K562 (cell line): ENCODE data around the gene NRIP2. TPM values are rescaled to one million over a fixed set of nuclear protein-coding genes. Genes with fewer than 3 reads are reported as not detected.

ENCODE experiments used
- ARID4B ChIP-seq: sonication (generic); formaldehyde crosslinking; IDR thresholded peaks from 2 replicates; pipeline ENCODE4 v1.8.0; 2022; ENCODE audit warnings: mild to moderate bottlenecking, missing genetic modification reagents
- BDP1 ChIP-seq: IDR thresholded peaks from 3 replicates; pipeline ENCODE4 v1.6.1; 2011; ENCODE audit not compliant: insufficient read length, insufficient read depth
- CBFA2T3 ChIP-seq: fragments of 450-650 bp; IDR thresholded peaks from 2 replicates; pipeline ENCODE4 v1.6.1; 2017
- CEBPG ChIP-seq, 3 experiments: fragments of 200-800 bp in 1 of 3; sonication (Bioruptor generic) in 1 of 3; sonication (generic) in 1 of 3; formaldehyde crosslinking in 1 of 3; IDR thresholded peaks in 2 of 3; conservative IDR thresholded peaks in 1 of 3; 2 replicates each; pipeline versions ENCODE4 v1.6.1 to v1.8.0; 2016 to 2022; ENCODE audit warnings: missing compliant biosample characterization in 2 of 3, missing genetic modification characterization in 2 of 3, mild to moderate bottlenecking in 1 of 3, missing genetic modification reagents in 1 of 3
- COPS2 ChIP-seq: fragments of 450-650 bp; conservative IDR thresholded peaks from 2 replicates; pipeline ENCODE4 v1.6.1; 2016; ENCODE audit warnings: mild to moderate bottlenecking, moderate library complexity
- EWSR1 ChIP-seq: fragments of 450-650 bp; IDR thresholded peaks from 2 replicates; pipeline ENCODE4 v1.6.1; 2018; ENCODE audit warnings: borderline replicate concordance, mild to moderate bottlenecking, low read depth, moderate library complexity; ENCODE audit not compliant: partially characterized antibody
- GMEB1 ChIP-seq: fragments of 250-450 bp; sonication (Bioruptor Pico); IDR thresholded peaks from 2 replicates; pipeline ENCODE4 v1.4.0; 2020; ENCODE audit warnings: mild to moderate bottlenecking
- KDM5B ChIP-seq: fragments of 200-600 bp; sonication (generic); IDR thresholded peaks from 2 replicates; pipeline ENCODE4 v1.6.1; 2012; ENCODE audit warnings: low read depth, mild to moderate bottlenecking, moderate library complexity, low read length, control low read depth, inconsistent platforms; ENCODE audit not compliant: insufficient replicate concordance
- MLX ChIP-seq, 2 experiments: fragments of 450-650 bp in 1 of 2; sonication (generic) in 1 of 2; formaldehyde crosslinking; conservative IDR thresholded peaks; 2 replicates each; pipeline versions ENCODE4 v1.4.0 to v1.8.1; 2020 to 2022; ENCODE audit warnings: mild to moderate bottlenecking in 1 of 2, missing genetic modification reagents in 1 of 2
- NCOA1 ChIP-seq: fragments of 450-650 bp; IDR thresholded peaks from 2 replicates; pipeline ENCODE4 v1.6.1; 2016; ENCODE audit warnings: low read depth
- PCBP1 ChIP-seq: fragments of 200-400 bp; formaldehyde crosslinking; IDR thresholded peaks from 2 replicates; pipeline ENCODE4 v1.6.1; 2018; ENCODE audit warnings: mild to moderate bottlenecking, low read depth, low read length; ENCODE audit not compliant: poor library complexity, severe bottlenecking
- SMARCC2 ChIP-seq: fragments of 450-650 bp; IDR thresholded peaks from 2 replicates; pipeline ENCODE4 v1.6.1; 2017; ENCODE audit warnings: antibody characterized with exemption, moderate library complexity, mild to moderate bottlenecking, low read depth
- ZBTB7A ChIP-seq: IDR thresholded peaks from 2 replicates; pipeline ENCODE4 v1.6.1; 2011; ENCODE audit warnings: low read depth, mild to moderate bottlenecking, low read length, moderate library complexity, borderline replicate concordance; ENCODE audit not compliant: control insufficient read depth
- ZNF174 ChIP-seq: fragments of 250-450 bp; sonication (Bioruptor Pico); IDR thresholded peaks from 2 replicates; pipeline ENCODE4 v1.4.0; 2020; ENCODE audit warnings: mild to moderate bottlenecking
- ZNF395 ChIP-seq: fragments of 200-800 bp; sonication (Bioruptor generic); IDR thresholded peaks from 2 replicates; pipeline ENCODE4 v1.6.1; 2017; ENCODE audit warnings: missing genetic modification characterization, missing compliant biosample characterization
- ZZZ3 ChIP-seq: fragments of 450-650 bp; IDR thresholded peaks from 2 replicates; pipeline ENCODE4 v1.6.1; 2016; ENCODE audit warnings: antibody characterized with exemption, mild to moderate bottlenecking, moderate library complexity
- polyA plus RNA-seq, 8 experiments: library from polyadenylated mRNA; depleted of rRNA in 4 of 8; stranded (reverse) in 5 of 8; unstranded in 3 of 8; fragments of >200 nt; fragmentation: Nextera tagmentation in 2 of 8; fragmentation: Illumina TruSeq in 1 of 8; extraction: Ambion mirVana in 2 of 8; extraction: Trizol in 1 of 8; gene quantifications; 2 replicates each; pipeline versions ENCODE4 v1.2.1 to v1.2.3, GENCODE V29; 2011 to 2014; ENCODE audit warnings: inconsistent platforms in 1 of 8, missing spikeins in 1 of 8
- total RNA-seq, 7 experiments: library from RNA; depleted of rRNA in 6 of 7; stranded (reverse); fragments of >200 nt in 6 of 7; fragmentation: Illumina TruSeq in 2 of 7; extraction: Trizol in 2 of 7; gene quantifications; 2 replicates each; pipeline versions ENCODE4 v1.2.1 to v1.2.3, GENCODE V29; 2011 to 2021; ENCODE audit warnings: low replicate concordance in 1 of 7

Gene NRIP2
- total and polyA plus RNA-seq, 9 of the 15 experiments (the other 6 are each of a cell fraction or from before 2014, with no cell fraction given): 0.07 to 0.10 TPM; not detected in 7

DNA sequence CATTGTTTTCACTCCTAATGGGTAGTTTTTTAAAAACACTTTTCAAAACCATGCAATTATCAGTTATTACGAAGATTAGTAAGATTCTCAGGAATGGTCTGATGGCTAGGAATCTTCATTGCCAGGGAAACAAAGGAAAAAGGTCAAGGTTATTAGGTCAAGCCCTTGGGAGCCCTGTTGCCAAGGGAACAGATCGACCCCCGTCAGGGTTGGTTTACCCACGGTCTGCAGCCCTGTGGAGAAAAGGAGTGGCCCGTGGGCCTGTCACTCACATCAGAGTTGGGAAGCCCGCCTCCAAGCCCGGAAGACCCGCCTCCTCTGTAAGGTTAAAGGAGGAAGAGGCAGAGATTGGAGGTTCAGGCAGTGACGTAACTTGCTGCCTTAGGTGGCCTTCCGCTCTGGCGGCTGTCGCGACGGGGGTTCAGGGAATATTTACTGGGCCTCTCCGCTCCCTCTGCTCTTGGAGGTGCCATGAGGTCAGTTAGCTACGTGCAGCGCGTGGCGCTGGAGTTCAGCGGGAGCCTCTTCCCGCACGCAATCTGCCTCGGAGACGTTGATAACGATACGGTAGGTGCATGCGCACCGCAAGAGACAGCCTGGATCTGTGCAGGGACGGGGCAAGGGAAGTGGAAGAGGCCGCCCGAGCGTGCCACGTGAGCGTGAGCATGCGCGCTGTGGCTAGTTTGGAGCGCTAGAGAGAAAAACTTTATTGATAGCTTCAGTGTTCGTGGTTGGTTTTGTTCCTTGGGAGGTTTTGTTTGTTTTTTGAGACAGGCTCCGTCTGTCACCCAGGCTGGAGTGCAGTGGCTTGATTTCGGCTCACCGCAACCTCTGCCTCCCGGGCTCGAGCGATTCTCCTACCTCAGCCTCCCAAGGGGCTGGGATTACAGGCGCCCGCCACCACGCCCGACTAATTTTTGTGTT lies 22.3 kb downstream of the NRIP2 start, which contains the start of gene ITFG2 (continued):
- TF ChIP-seq ZNF395 (CRISPR knock-in tag) (0 out of 2 replicates have a peak, but pooled peaks have one; percentile 43), ARID4B (CRISPR knock-in tag) (no peak; the same call in 1 of the 2 replicates), EWSR1 (no peak), ZBTB7A (peak; percentile 62; the same call in 1 of the 2 replicates), MLX (CRISPR knock-in tag; conservative IDR thresholded peaks at IDR 0.05) (no peak), KDM5B (peak; percentile 91), ZNF174 (CRISPR knock-in tag) (no peak), BDP1 (no peak), CEBPG (CRISPR knock-in tag; IDR thresholded peaks at IDR 0.05) (no peak), CEBPG (tag; conservative IDR thresholded peaks at IDR 0.05 in 1 of 2, IDR thresholded peaks at IDR 0.05 in 1 of 2) (peak; percentile 39 to 65; a peak in 3 of 4 replicates), NCOA1 (0 out of 2 replicates have a peak, but pooled peaks have one; percentile 46), GMEB1 (CRISPR knock-in tag) (peak; percentile 58), CBFA2T3 (no peak), SMARCC2 (no peak), PCBP1 (no peak), ZZZ3 (peak; percentile 85), COPS2 (no peak)
